Peyer's patch (tissue), 4 donors: ENCODE measurements around the gene ST6GAL2.

ENCODE experiments used
- CTCF ChIP-seq, 6 experiments: fragments of 450-650 bp in 4 of 6; fragments of 200-600 bp in 2 of 6; sonication (generic) in 1 of 6; IDR thresholded peaks; one replicate each; pipeline ENCODE4 v1.5.1; 2017 to 2019; ENCODE audit warnings: antibody characterized with exemption in 6 of 6, mild to moderate bottlenecking in 3 of 6, moderate library complexity in 1 of 6
- POLR2A ChIP-seq, 2 donors: fragments of 450-650 bp; IDR thresholded peaks; one replicate each; pipeline ENCODE4 v1.5.1; 2017; ENCODE audit warnings: antibody characterized with exemption in 2 of 2, mild to moderate bottlenecking in 2 of 2, moderate library complexity in 2 of 2

- TF ChIP-seq CTCF (IDR thresholded peaks at IDR 0.05) (no peak), POLR2A (IDR thresholded peaks at IDR 0.05) (no peak)
Observed at GRCh38 chr2:106878206-106878605, 7.8 kb downstream of the ST6GAL2 start.
